ENCODE results near the gene ZNF786.
"Not testable (repeated sequence)": the region's sequence is repeated elsewhere in the genome, so short reads cannot be mapped to it uniquely, and the experiment has no call there.

Gene ZNF786

DNA sequence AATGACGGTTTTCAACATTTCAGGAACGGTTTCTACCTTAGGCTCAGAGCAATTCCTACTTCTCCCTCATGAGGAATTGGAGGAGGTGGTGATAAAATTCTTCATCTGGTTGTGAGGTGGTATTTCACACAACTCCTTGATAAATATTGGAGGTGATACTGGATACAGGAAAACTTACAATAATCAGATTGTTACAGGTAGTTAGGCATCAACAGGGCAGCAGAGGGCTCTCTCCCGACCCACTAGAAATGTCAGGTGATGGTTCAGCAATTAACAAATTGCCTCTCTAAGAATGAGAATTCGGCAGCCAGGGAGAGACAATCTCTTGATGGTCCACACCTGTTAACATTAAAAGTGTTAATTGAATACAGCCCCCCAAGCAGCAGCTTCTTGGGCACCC, 22.6 kb downstream of the ZNF786 start:
- no peak overlapping the region for H3K4me3 ChIP-seq (ENCODE audit: low read depth, low read length)
- TF ChIP-seq, protein P1, sequence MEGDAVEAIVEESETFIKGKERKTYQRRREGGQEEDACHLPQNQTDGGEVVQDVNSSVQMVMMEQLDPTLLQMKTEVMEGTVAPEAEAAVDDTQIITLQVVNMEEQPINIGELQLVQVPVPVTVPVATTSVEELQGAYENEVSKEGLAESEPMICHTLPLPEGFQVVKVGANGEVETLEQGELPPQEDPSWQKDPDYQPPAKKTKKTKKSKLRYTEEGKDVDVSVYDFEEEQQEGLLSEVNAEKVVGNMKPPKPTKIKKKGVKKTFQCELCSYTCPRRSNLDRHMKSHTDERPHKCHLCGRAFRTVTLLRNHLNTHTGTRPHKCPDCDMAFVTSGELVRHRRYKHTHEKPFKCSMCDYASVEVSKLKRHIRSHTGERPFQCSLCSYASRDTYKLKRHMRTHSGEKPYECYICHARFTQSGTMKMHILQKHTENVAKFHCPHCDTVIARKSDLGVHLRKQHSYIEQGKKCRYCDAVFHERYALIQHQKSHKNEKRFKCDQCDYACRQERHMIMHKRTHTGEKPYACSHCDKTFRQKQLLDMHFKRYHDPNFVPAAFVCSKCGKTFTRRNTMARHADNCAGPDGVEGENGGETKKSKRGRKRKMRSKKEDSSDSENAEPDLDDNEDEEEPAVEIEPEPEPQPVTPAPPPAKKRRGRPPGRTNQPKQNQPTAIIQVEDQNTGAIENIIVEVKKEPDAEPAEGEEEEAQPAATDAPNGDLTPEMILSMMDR (IDR thresholded peaks at IDR 0.05; ENCODE audit: insufficient read depth, low read length, missing control alignments) = no peak
- DNase-seq (ENCODE audit: low read depth, low spot score) = no peak
- CTCF ChIA-PET = interaction anchor here (0.6 to 3.9 kb wide), 2 partner anchors 18 to 61 kb away, joined by 4 to 21 read pairs; no protein-coding TSS in a partner anchor
- POLR2A ChIA-PET = no interaction called here

DNA sequence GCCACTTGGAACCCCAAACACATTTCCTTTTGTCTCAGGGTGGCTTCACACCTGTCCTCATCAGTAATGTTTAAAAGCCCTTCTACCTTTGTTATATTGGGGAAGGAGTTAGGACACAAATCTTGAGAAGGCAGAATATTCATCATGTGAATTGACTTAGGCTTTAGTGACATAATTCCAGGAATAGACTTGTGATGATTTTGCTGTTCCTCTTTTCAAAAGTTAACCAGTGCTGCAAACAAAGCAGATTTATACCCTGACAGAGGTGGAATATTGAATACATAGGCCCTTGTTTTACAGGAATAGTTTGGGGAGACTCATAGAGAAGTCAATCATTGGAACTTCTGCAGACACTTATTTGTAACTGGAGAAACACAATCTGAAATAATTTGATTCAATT, 27.0 kb downstream of the ZNF786 start:
- TF ChIP-seq, protein P1 (IDR thresholded peaks at IDR 0.05; ENCODE audit: insufficient read depth, low read length, missing control alignments) = no peak
- POLR2A ChIA-PET = no interaction called here
- DNase-seq (ENCODE audit: low read depth, low spot score) = no peak
- CTCF ChIA-PET = no interaction called here
- no peak overlapping the region for H3K4me3 ChIP-seq (ENCODE audit: low read depth, low read length)

DNA sequence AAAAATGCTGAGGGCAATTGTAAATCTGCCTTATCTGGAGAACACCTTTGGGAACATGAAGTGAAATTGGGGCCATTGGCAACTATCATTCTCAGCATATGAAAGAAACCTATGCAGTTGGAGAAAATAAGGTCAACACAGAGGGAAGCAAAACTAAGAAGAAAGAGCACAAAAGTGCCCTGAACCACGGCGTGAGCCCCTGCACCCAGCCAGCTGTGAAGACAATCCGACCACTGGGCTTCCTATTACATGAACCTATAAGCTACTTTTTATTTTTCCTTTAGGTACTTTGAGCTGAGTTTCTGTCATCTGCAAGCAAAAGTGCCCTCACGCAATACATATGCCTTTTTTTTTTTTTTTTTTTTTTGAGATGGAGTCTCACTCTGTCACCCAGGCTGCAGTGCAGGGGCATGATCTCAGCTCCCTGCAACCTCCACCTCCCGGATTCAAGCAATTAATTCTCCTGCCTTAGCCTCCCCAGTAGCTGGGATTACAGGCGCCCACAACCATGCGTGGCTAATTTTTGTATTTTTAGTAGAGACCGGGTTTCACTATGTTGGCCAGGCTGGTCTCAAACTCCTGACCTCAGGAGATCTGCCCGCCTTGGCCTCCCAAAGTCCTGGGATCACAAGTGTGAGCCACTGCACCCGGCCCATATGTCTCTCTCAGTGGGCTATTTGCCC, 28.2 kb downstream of the ZNF786 start:
- CTCF ChIA-PET; H3K4me3 ChIP-seq (ENCODE audit: low read depth, low read length); POLR2A ChIA-PET; DNase-seq (ENCODE audit: low read depth, low spot score): not testable (repeated sequence)

GRCh38 chr7:149060156-149060555, 30.4 kb downstream of the ZNF786 start:
- no peak overlapping the region for H3K4me3 ChIP-seq (ENCODE audit: low read depth, low read length)
- POLR2A ChIA-PET = no interaction called here
- TF ChIP-seq, protein P1 (IDR thresholded peaks at IDR 0.05; ENCODE audit: insufficient read depth, low read length, missing control alignments) = no peak
- CTCF ChIA-PET = interaction anchor here (0.6 to 1.9 kb wide), 2 partner anchors 9 to 55 kb away, joined by 3 to 10 read pairs; no protein-coding TSS in a partner anchor
- no peak for DNase-seq (ENCODE audit: low read depth, low spot score)

GRCh38 chr7:149053885-149054284, 36.6 kb downstream of the ZNF786 start:
- ChIA-PET CTCF (interaction anchor here (0.6 to 4.8 kb wide), 2 partner anchors 11 to 23 kb away, joined by 3 to 28 read pairs; no protein-coding TSS in a partner anchor), POLR2A (no interaction called here)
- no peak overlapping the region for H3K4me3 ChIP-seq (ENCODE audit: low read depth, low read length)
- DNase-seq (ENCODE audit: low read depth, low spot score) = no peak
- TF ChIP-seq, protein P1 (IDR thresholded peaks at IDR 0.05; ENCODE audit: insufficient read depth, low read length, missing control alignments) = no peak

GRCh38 chr7:149053384-149053783, 37.1 kb downstream of the ZNF786 start:
- POLR2A ChIA-PET = no interaction called here
- DNase-seq (ENCODE audit: low read depth, low spot score) = no peak
- TF ChIP-seq, protein P1 (IDR thresholded peaks at IDR 0.05; ENCODE audit: insufficient read depth, low read length, missing control alignments) = no peak
- CTCF ChIA-PET = interaction anchor here (0.6 to 4.8 kb wide), 3 partner anchors 12 to 24 kb away, joined by 3 to 28 read pairs (median 3); no protein-coding TSS in a partner anchor
- H3K4me3 ChIP-seq (ENCODE audit: low read depth, low read length) = no peak overlapping the region

DNA sequence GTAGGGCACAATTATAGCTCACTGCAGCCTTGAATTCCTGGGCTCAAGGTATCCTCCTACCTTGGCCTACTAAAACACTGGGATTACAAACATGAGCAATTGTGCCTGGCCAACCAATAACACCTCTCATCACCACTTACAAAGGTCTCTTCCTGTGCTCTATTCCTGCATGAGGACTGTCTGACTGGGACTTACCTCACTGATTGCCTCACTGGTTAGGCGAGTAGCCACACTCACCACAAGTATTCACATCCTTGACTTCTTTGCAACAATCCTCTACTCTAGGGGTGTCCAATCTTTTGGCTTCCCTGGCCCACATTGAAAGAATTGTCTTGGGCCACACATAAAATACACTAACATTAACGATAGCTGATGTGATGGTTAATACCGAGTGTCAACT, 39.6 kb downstream of the ZNF786 start:
- TF ChIP-seq, protein P1 (IDR thresholded peaks at IDR 0.05; ENCODE audit: insufficient read depth, low read length, missing control alignments) = no peak
- ChIA-PET CTCF (interaction anchor here (1.0 to 4.8 kb wide), 2 partner anchors 14 to 45 kb away, joined by 3 to 28 read pairs; no protein-coding TSS in a partner anchor), POLR2A (no interaction called here)
- DNase-seq (ENCODE audit: low read depth, low spot score) = no peak
- no peak overlapping the region for H3K4me3 ChIP-seq (ENCODE audit: low read depth, low read length)
